ENCODE data around the gene TAOK1. TPM values are rescaled to one million over a fixed set of nuclear protein-coding genes. Genes with fewer than 3 reads are reported as not detected.

The TAOK1 gene
- total and polyA plus RNA-seq, 12 donors: 6.4 to 66.3 (median 46.6) TPM

DNA sequence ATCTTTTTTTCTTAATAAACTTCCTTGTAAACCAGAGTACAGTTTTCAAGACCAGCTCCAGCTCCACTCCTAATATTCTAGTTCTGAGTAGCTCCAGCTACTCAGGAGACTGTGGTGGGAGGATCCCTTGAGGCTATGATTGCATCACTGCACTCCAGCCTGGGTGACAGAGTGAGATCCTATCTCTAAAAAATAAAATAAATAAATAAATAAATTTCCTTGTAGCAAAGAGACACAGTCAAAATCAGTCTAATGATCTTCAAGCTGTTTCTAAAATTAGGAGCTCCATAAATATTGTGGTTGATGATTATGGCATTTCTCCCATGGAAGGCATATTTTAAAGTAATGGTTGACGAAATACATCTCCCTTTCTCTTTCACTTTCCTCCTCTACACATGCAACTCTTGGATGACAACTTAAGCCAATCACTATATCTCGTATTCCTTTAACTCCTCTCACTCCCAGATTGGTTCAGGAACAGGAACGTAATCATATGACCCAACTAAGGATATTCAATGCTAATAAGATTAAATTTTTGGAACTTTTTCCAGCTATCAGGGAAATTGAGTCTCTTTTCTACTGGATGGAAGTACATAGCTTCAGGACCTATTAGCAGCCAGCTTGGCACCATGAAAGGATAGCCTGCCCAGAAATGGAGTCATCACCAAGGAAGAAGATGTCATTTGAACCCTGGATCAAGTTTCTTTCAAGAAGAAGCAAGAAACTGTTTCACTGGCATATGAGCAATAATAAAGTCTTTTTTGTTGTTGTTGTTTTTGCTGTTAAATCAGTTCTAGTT lies 42.1 kb upstream of the TAOK1 start:
- Histone ChIP-seq H3K27me3 (peaks cover 6% of the 10 kb centered on the region), H3K4me1 (replicated peaks in 1 of 2) (no peaks in the 10 kb centered on the region), H3K36me3 (replicated peaks in 1 of 2) (no peaks in the 10 kb centered on the region), H3K9me3 (replicated peaks in 1 of 3) (no peaks in the 10 kb centered on the region), H3K27ac (no peak overlapping the region), H3K4me3 (no peak overlapping the region)
- intact Hi-C loops (cut with DNase I): no loop called here
- DNase-seq: peak in 1 of 7 donors; percentile 8
- TF ChIP-seq, protein P1, sequence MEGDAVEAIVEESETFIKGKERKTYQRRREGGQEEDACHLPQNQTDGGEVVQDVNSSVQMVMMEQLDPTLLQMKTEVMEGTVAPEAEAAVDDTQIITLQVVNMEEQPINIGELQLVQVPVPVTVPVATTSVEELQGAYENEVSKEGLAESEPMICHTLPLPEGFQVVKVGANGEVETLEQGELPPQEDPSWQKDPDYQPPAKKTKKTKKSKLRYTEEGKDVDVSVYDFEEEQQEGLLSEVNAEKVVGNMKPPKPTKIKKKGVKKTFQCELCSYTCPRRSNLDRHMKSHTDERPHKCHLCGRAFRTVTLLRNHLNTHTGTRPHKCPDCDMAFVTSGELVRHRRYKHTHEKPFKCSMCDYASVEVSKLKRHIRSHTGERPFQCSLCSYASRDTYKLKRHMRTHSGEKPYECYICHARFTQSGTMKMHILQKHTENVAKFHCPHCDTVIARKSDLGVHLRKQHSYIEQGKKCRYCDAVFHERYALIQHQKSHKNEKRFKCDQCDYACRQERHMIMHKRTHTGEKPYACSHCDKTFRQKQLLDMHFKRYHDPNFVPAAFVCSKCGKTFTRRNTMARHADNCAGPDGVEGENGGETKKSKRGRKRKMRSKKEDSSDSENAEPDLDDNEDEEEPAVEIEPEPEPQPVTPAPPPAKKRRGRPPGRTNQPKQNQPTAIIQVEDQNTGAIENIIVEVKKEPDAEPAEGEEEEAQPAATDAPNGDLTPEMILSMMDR (IDR thresholded peaks at IDR 0.05): no peak
- TF ChIP-seq POLR2A (IDR thresholded peaks at IDR 0.05): no peak
- 70 to 84% (median 79%) methylated on average over 3 of the region's 3 CpGs for WGBS, 4 donors

DNA sequence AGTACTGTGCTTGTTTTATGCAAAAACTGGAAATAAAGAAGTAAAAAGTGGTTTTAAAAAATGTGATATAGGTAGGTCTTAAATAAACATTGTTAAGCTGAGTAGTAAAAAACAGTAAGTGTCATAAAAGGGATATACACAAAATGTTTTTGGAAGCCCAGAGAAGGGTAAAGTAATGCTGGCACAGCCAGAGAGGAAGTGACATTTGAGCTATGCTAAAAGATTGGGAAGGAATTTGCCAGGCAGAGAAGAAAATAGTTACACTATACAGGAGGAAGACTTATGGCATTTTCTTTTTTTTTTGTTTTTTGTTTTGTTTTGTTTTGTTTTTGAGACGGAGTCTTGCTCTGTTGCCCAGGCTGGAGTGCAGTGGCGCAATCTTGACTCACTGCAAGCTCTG lies 40.8 kb upstream of the TAOK1 start:
- intact Hi-C loops (cut with DNase I): no loop called here
- no peak for DNase-seq
- no peaks in the 10 kb centered on the region for H3K9me3 ChIP-seq (replicated peaks in 1 of 3)
- no peak overlapping the region for H3K27ac ChIP-seq
- 69 to 83% (median 79%) methylated on average over 2 of the region's 2 CpGs for WGBS, 4 donors
- no peaks in the 10 kb centered on the region for H3K36me3 ChIP-seq (replicated peaks in 1 of 2)
- TF ChIP-seq, protein P1 (IDR thresholded peaks at IDR 0.05): no peak
- TF ChIP-seq POLR2A (IDR thresholded peaks at IDR 0.05): no peak
- no peaks in the 10 kb centered on the region for H3K4me1 ChIP-seq (replicated peaks in 1 of 2)
- H3K4me3 ChIP-seq: no peak overlapping the region
- no peaks in the 10 kb centered on the region for H3K27me3 ChIP-seq

DNA sequence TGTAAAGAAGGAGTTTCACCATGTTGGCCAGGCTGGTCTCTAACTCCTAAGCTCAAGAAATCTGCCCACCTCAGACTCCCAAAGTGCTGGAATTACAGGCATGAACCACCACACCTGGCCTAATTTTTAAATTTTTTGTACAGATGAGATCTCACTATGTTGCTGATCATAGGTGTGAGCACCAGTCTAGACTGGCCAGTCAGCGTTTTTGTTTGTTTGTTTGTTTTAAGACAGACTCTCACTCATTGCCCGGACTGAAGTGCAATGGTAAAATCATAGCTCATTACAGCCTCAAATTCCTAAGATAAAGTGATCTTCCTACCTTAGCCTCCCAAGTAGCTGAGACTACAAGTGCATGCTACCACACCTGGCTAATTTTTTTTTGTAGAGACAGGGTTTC lies 38.0 kb upstream of the TAOK1 start:
- no peak for DNase-seq
- no peaks in the 10 kb centered on the region for H3K27me3 ChIP-seq
- no peaks in the 10 kb centered on the region for H3K9me3 ChIP-seq (replicated peaks in 1 of 3)
- intact Hi-C loops (cut with DNase I): no loop called here
- no peak for TF ChIP-seq POLR2A (IDR thresholded peaks at IDR 0.05)
- TF ChIP-seq, protein P1 (IDR thresholded peaks at IDR 0.05): no peak
- 75 to 78% (median 76%) methylated on average over 2 of the region's 2 CpGs for whole genome bisulfite sequencing, 4 donors
- no peak overlapping the region for H3K27ac ChIP-seq
- no peak overlapping the region for H3K4me3 ChIP-seq
- no peaks in the 10 kb centered on the region for H3K36me3 ChIP-seq (replicated peaks in 1 of 2)
- no peaks in the 10 kb centered on the region for H3K4me1 ChIP-seq (replicated peaks in 1 of 2)

DNA sequence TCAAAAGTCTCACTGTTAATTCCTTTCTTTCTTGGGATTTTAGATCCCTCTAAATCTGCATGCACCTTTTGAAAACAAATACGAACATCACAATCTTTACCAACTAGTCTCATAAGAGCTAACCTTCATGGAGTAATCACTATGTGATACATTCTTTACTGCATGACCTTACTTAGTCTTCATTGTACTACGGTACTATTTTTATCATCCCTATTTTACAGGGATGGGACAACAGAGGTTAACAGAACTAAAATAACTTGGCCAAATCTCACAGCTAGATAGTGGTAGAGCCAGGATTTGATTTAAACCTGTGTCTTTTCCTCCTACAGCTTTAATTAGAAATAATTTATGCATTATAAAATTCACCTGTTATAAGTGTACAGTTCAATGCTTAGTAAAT lies 32.9 kb upstream of the TAOK1 start:
- H3K4me1 ChIP-seq (replicated peaks in 1 of 2): no peaks in the 10 kb centered on the region
- TF ChIP-seq, protein P1 (IDR thresholded peaks at IDR 0.05): no peak
- TF ChIP-seq POLR2A (IDR thresholded peaks at IDR 0.05): no peak
- no peak for DNase-seq
- H3K36me3 ChIP-seq (replicated peaks in 1 of 2): no peaks in the 10 kb centered on the region
- 62 to 83% (median 73%) methylated on average over 2 of the region's 2 CpGs for WGBS, 4 donors
- no peak overlapping the region for H3K4me3 ChIP-seq
- intact Hi-C loops (cut with DNase I): no loop called here
- H3K27ac ChIP-seq: no peak overlapping the region
- no peaks in the 10 kb centered on the region for H3K9me3 ChIP-seq (replicated peaks in 1 of 3)
- no peaks in the 10 kb centered on the region for H3K27me3 ChIP-seq

Measured in adrenal gland (tissue), 12 donors.